Measurements from ENCODE around the gene VSIR. TPM values are rescaled to one million over a fixed set of nuclear protein-coding genes. Genes with fewer than 3 reads are reported as not detected.

The VSIR gene
- total RNA-seq, 1 donor from 2014 or later: not detected

DNA sequence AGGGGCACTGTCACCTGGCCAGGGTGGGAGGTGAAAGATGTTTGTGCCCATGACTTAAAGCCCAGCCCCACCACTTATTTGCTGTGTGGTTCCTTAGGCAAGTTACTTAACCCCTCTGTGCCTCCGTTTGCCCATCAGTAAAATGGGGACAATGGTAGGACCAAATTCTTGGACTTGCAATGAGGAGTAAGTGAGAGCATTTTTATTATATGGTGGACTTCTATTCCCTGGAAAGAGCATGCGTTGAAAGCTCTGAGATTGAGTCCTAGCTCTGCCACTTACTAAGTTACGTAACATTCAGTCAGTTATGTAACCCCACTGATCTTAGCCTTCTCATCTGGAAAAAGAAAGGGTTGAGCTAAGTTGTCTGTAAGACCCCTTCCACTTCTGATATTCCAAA, 18.8 kb downstream of the VSIR start:
- Mint-ChIP-seq H3K4me3 (no peak overlapping the region), H3K4me1 (peaks cover 6% of the 10 kb centered on the region), H3K36me3 (ENCODE audit: low read depth) (no peaks in the 10 kb centered on the region), H3K9me3 (no peaks in the 10 kb centered on the region), H3K27ac (ENCODE audit: unreplicated experiment) (no peak overlapping the region), H3K27me3 (ENCODE audit: low read depth) (no peaks in the 10 kb centered on the region)
- TF ChIP-seq, protein P1, sequence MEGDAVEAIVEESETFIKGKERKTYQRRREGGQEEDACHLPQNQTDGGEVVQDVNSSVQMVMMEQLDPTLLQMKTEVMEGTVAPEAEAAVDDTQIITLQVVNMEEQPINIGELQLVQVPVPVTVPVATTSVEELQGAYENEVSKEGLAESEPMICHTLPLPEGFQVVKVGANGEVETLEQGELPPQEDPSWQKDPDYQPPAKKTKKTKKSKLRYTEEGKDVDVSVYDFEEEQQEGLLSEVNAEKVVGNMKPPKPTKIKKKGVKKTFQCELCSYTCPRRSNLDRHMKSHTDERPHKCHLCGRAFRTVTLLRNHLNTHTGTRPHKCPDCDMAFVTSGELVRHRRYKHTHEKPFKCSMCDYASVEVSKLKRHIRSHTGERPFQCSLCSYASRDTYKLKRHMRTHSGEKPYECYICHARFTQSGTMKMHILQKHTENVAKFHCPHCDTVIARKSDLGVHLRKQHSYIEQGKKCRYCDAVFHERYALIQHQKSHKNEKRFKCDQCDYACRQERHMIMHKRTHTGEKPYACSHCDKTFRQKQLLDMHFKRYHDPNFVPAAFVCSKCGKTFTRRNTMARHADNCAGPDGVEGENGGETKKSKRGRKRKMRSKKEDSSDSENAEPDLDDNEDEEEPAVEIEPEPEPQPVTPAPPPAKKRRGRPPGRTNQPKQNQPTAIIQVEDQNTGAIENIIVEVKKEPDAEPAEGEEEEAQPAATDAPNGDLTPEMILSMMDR (conservative IDR thresholded peaks at IDR 0.05): no peak
- no peak for DNase-seq (ENCODE audit: low read depth, low spot score)

DNA sequence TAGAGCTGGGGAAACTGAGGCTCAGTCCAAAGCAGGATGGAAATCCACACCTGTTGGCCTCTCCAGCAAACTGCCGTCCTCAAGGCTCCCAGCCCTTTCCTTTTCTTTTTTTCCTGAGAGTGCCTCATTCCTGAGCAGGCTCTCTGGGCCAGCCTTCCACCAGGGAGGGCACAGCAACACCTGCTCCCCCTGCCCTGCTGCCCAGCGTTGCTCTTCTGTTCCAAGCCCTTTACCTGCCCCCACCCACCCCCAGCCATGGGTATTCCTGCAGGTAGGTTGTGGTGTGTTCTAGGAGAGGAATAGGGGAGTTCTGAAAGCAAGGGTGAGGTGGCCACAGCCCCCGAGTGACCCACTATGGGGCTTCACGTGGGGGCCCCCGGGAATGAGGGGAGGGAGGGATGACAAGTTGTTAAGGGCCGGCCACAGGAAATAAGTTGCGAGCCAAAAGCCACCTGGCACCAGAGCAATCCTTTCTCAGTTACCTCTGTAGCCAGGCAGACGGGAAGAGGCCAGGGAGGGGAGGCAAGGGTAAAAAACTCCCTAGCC, 19.3 kb downstream of the VSIR start:
- Mint-ChIP-seq H3K9me3 (no peaks in the 10 kb centered on the region), H3K4me3 (no peak overlapping the region), H3K27ac (ENCODE audit: unreplicated experiment) (no peak overlapping the region), H3K36me3 (ENCODE audit: low read depth) (no peaks in the 10 kb centered on the region), H3K27me3 (ENCODE audit: low read depth) (no peaks in the 10 kb centered on the region), H3K4me1 (peaks cover 9% of the 10 kb centered on the region)
- TF ChIP-seq, protein P1 (conservative IDR thresholded peaks at IDR 0.05): no peak
- no peak for DNase-seq (ENCODE audit: low read depth, low spot score)

DNA sequence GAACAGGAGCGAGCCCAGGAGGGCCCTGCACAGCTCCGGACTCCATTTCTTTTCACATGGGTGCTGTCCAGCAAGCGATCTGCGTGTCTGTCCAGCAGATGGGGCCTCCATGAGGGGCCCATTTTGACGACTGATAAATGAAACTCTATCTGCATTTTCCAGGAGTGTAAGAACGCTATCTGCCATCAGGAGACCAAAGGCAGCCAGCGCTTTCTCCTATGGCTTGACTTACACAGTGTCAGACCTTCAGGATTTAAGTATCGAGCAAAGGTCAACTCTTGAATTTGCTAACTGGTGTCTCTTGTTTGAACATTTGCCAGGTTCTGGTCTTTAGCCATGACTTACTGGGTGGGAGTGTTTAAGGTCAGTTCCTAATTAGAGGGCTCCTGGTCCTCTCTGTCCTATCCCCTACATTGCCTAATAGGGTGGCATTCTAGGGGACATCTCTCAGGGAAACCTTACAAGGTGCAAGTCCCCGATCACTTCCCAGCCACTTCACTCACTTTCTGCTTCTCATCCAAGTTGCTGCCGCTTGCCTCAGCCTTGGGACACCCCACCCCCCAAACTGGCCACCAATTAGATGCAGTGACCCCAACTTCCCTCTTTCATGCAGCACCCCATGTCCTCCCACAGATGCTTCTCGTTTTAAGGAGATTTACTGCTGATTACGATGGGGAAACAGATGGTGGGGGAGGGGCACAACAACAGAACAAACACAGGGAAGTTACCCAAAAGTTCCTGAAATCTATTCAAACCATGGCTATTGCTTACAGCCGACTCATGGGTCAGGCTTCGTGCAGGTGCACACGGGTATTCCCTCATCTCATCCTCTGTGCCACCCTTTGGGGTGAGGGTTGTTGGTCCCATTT, 20.0 kb downstream of the VSIR start:
- Mint-ChIP-seq H3K4me3 (no peak overlapping the region), H3K27ac (ENCODE audit: unreplicated experiment) (no peak overlapping the region), H3K36me3 (ENCODE audit: low read depth) (no peaks in the 10 kb centered on the region), H3K9me3 (no peaks in the 10 kb centered on the region), H3K27me3 (ENCODE audit: low read depth) (no peaks in the 10 kb centered on the region), H3K4me1 (peaks cover 16% of the 10 kb centered on the region)
- no peak for DNase-seq (ENCODE audit: low read depth, low spot score)
- TF ChIP-seq, protein P1 (conservative IDR thresholded peaks at IDR 0.05): no peak

DNA sequence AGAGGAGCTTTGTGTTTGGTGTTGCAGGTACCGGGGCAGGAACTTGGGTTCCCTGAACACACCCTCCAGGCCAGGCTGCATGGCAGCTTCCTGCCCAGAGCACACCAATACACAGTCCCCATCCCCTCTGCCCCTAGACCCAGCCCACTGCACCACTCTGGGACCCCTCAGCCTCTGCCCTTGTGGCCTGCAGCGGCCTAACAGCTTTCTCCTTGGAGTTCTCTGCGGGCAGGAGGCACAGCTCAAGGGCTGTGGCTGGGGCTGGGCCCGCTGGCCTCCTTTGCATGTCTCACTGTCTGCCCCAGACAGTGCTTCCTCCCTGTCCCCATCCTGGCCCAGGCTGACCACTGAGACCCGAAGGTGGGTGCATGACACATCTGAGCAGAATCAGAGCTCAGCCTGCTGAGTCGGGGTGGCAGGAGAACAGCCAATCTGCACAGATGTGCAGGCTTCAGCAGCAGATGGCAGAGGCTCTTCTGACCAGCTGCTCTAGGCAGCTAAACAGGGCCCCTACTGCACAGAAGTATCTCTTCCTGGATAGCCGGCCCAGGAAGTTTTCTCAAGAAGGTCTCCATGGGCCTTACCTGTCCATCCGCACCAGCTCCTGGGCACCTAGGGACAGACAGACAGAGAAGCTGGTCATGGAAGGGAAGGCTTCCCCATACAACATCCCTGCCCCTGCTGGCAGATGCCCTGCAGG, 20.8 kb downstream of the VSIR start:
- Mint-ChIP-seq H3K27ac (ENCODE audit: unreplicated experiment) (no peak overlapping the region), H3K27me3 (ENCODE audit: low read depth) (no peaks in the 10 kb centered on the region), H3K4me1 (peaks cover 18% of the 10 kb centered on the region), H3K9me3 (no peaks in the 10 kb centered on the region), H3K4me3 (no peak overlapping the region), H3K36me3 (ENCODE audit: low read depth) (no peaks in the 10 kb centered on the region)
- TF ChIP-seq, protein P1 (conservative IDR thresholded peaks at IDR 0.05): no peak
- DNase-seq (ENCODE audit: low read depth, low spot score): no peak

DNA sequence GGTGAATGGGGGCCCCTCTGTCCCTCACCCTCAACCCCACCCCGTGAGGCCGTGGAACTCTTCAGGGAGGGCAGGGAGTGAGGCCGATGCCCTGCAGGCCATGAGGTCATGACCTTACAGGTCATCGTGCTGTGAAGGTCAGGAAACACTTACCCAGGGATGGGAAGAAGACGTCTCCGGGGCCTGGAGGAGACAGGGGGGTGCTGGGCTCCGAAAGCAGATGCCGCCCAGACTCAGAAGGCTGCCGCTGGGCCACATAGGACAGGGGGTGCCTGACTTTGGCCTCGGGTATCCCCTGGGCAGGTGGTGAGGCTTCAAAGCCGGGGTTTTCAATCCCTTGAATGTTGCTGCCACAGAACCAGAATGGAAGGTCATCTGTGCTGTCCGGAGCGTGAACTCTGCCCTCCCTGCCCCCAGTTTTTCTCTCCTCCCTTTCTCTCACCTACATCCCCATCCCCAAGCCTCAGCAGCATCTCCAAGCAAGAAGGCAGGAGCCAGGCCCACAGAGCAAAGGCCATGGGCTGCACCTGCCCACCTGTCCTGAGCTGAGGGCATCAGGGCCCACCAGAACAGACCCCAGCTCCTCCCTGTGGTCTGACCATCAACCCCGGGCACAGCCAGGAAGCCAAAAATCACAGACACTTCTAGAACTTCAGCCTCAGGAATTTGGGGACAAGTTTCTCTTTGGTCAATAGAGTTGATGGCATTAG, 21.6 kb downstream of the VSIR start:
- DNase-seq (ENCODE audit: low read depth, low spot score): no peak
- H3K4me3 Mint-ChIP-seq: no peak overlapping the region
- H3K27ac Mint-ChIP-seq (ENCODE audit: unreplicated experiment): no peak overlapping the region
- no peaks in the 10 kb centered on the region for H3K36me3 Mint-ChIP-seq (ENCODE audit: low read depth)
- no peaks in the 10 kb centered on the region for H3K9me3 Mint-ChIP-seq
- TF ChIP-seq, protein P1 (conservative IDR thresholded peaks at IDR 0.05): no peak
- no peaks in the 10 kb centered on the region for H3K27me3 Mint-ChIP-seq (ENCODE audit: low read depth)
- peaks cover 19% of the 10 kb centered on the region for H3K4me1 Mint-ChIP-seq

Data from neural crest cell (in vitro differentiated cells).